Right lobe of liver (tissue), 6 donors: ENCODE results near the gene LMBRD1. TPM values are rescaled to one million over a fixed set of nuclear protein-coding genes. Genes with fewer than 3 reads are reported as not detected.
"Not testable (repeated sequence)": the region's sequence is repeated elsewhere in the genome, so short reads cannot be mapped to it uniquely, and the experiment has no call there.

Experiments
- ATAC-seq, 4 donors: fragments of 200-7000 bp; cut with Tn5 transposase; one replicate each; pipeline ENCODE4 v1.9.1; 2020; ENCODE audit warnings: mild to moderate bottlenecking in 4 of 4, moderate library complexity in 4 of 4
- DNase-seq, 3 donors: peaks; one replicate each; pipeline ENCODE4 v3.0.0-alpha.2; 2020
- H3K27ac ChIP-seq, 3 donors: fragments of 200-600 bp; one replicate each; pipeline ENCODE4 v1.8.0; 2022
- H3K27me3 ChIP-seq, 2 donors: fragments of 200-600 bp; one replicate each; pipeline ENCODE4 v1.8.0; 2022
- H3K36me3 ChIP-seq, 4 donors: fragments of 200-600 bp; sonication (generic) in 1 of 4; one replicate each; pipeline versions ENCODE4 v1.5.1 to v1.8.0; 2017 to 2022; ENCODE audit warnings: control low read depth in 1 of 4
- H3K4me1 ChIP-seq, 4 donors: fragments of 200-600 bp; sonication (generic) in 1 of 4; one replicate each; pipeline versions ENCODE4 v1.5.1 to v1.8.0; 2017 to 2022; ENCODE audit warnings: control low read depth in 1 of 4
- H3K4me3 ChIP-seq, 3 donors: fragments of 200-600 bp; one replicate each; pipeline ENCODE4 v1.8.0; 2022
- H3K9me3 ChIP-seq, 4 donors: fragments of 200-600 bp; sonication (generic) in 1 of 4; one replicate each; pipeline versions ENCODE4 v1.5.1 to v1.8.0; 2017 to 2022; ENCODE audit warnings: control low read depth in 1 of 4
- CTCF ChIP-seq, 4 donors: fragments of 200-600 bp in 3 of 4; fragments of 450-650 bp in 1 of 4; IDR thresholded peaks; one replicate each; pipeline versions ENCODE4 v1.5.1 to v1.8.0; 2016 to 2022; ENCODE audit warnings: antibody characterized with exemption in 4 of 4, mild to moderate bottlenecking in 2 of 4
- POLR2A ChIP-seq: fragments of 450-650 bp; IDR thresholded peaks from one replicate; pipeline ENCODE4 v1.6.1; 2017; ENCODE audit warnings: antibody characterized with exemption, mild to moderate bottlenecking
- WGBS: methylation state at CpG from one replicate; pipeline ENCODE4 v1.1.6; 2018; ENCODE audit warnings: low coverage, low lambda C conversion rate; ENCODE audit not compliant: insufficient coverage; ENCODE audit errors: missing lambda C conversion rate; 5-methylcytosine and 5-hydroxymethylcytosine counted together
- intact Hi-C, 2 donors: fragments of 100-400 bp; cut with DNase I; formaldehyde crosslinking; loops; one replicate each; pipeline versions ENCODE4 v1.11.2 to v1.14.1; 2022
- total RNA-seq, 6 experiments: library from RNA; depleted of rRNA in 2 of 6; stranded (reverse); fragments of >200 nt in 2 of 6; fragmentation: NEBNext Ultra II Directional in 3 of 6; extraction: Animal tissue kit (Norgen Biotek cat#: 25700) in 3 of 6; gene quantifications; one replicate each; pipeline versions ENCODE4 v1.1.0 to v1.2.4, GENCODE V29; 2016 to 2023
- donor health status: DM: no; HTN: yes; CAD: no.
- donor health status: DM: no; HTN: no; CAD: no.
- donor health status: DM: no; HTN: no; CAD: no.
- donor health status: DM: no; HTN: yes; CAD: no.
- donor health status: DM: no; HTN: yes; CAD: no.

LMBRD1 gene
- total RNA-seq, 6 experiments from 2014 or later, result 37.9 to 57.7 (median 50.2) TPM

DNA sequence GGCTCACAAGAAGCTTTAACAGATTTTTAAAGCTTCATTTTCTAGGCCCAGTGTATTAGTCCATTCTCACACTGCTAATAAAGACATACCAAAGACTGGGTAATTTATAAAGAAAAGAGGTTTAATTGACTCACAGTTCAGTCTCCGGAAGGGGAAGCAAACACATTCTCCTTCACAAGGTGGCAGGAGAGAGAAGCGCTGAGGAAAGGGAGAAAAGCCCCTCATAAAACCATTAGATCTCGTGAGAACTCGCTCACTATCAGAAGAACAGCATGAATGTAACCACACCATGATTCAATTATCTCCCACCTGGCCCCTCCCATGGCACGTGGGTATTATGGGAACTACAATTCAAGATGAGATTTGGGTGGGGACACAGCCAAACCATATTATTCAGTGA lies 27.5 kb upstream of the LMBRD1 start:
- WGBS, result 82% methylated on average over 3 of the region's 5 CpGs
- H3K36me3 ChIP-seq, H3K4me1 ChIP-seq, H3K27ac ChIP-seq, H3K9me3 ChIP-seq, H3K27me3 ChIP-seq, ATAC-seq, DNase-seq, intact Hi-C loops: not testable (repeated sequence)
- peak in 1 of 4 donors; percentile 11 for TF ChIP-seq CTCF (IDR thresholded peaks at IDR 0.05)
- peak overlapping the region in 2 of 3 donors; percentile 30 to 45 for H3K4me3 ChIP-seq

GRCh38 chr6:69820438-69820837 lies 23.6 kb upstream of the LMBRD1 start:
- Histone ChIP-seq H3K4me3 (no peak overlapping the region), H3K27me3 (no peaks in the 10 kb centered on the region), H3K36me3 (no peaks in the 10 kb centered on the region), H3K4me1 (peaks cover 0 to 24% (median 0%) of the 10 kb centered on the region in 4 donors), H3K27ac (no peak overlapping the region), H3K9me3 (no peaks in the 10 kb centered on the region)
- no peak for TF ChIP-seq CTCF (IDR thresholded peaks at IDR 0.05)
- no peak for TF ChIP-seq POLR2A
- ATAC-seq (no peak), DNase-seq (no peak)
- intact Hi-C loops, result no loop called here
- 82% methylated on average over 1 of the region's 1 CpG for WGBS

- DNase-seq, result no peak
- Histone ChIP-seq H3K4me1 (peaks cover 0 to 24% (median 0%) of the 10 kb centered on the region in 4 donors), H3K27ac (no peak overlapping the region), H3K27me3 (no peaks in the 10 kb centered on the region), H3K4me3 (no peak overlapping the region), H3K36me3 (no peaks in the 10 kb centered on the region), H3K9me3 (no peaks in the 10 kb centered on the region)
- 100% methylated on average over 1 of the region's 1 CpG for WGBS
- intact Hi-C loops, result no loop called here
- no peak for ATAC-seq
- TF ChIP-seq CTCF (IDR thresholded peaks at IDR 0.05) (no peak), POLR2A (no peak)
Measured at GRCh38 chr6:69820018-69820417, 23.2 kb upstream of the LMBRD1 start.

GRCh38 chr6:69819138-69819537 lies 22.3 kb upstream of the LMBRD1 start:
- ATAC-seq (no peak), DNase-seq (no peak)
- H3K36me3 ChIP-seq, result no peaks in the 10 kb centered on the region
- WGBS, result 95% methylated on average over 4 of the region's 4 CpGs
- no peak overlapping the region for H3K4me3 ChIP-seq
- no peaks in the 10 kb centered on the region for H3K27me3 ChIP-seq
- no peak for TF ChIP-seq POLR2A
- no peak for TF ChIP-seq CTCF (IDR thresholded peaks at IDR 0.05)
- H3K4me1 ChIP-seq, result peaks cover 0 to 24% (median 0%) of the 10 kb centered on the region in 4 donors
- no peak overlapping the region for H3K27ac ChIP-seq
- H3K9me3 ChIP-seq, result no peaks in the 10 kb centered on the region
- intact Hi-C loops, result no loop called here
